NCI-H2227 treated with DMSO at 0.1 percent for 48 hours (cell line): ENCODE measurements around the gene MCRIP2.
A peak's percentile ranks its signal among the peaks of the same experiment; 100 is the strongest.

ENCODE experiments used
- DNase-seq: peaks from one replicate; lab custom pipeline; 2025; lab: John Stamatoyannopoulos, UW

MCRIP2 gene

GRCh38 chr16:648781-649589 lies 7.4 kb downstream of the MCRIP2 start, which contains the start of gene WDR90:
WDR90 (plus strand) TSS chr16:649365; CDS start chr16:649417, 52 bp downstream.
- DNase-seq, result peak; percentile 89

- no peak for DNase-seq
These were observed 8.0 kb downstream of the MCRIP2 start for GRCh38 chr16:649631-650030.

- no peak for DNase-seq
These were observed 10.2 kb downstream of the MCRIP2 start for GRCh38 chr16:651844-652243.

- no peak for DNase-seq
These were observed 11.1 kb downstream of the MCRIP2 start for GRCh38 chr16:652454-653305.

GRCh38 chr16:654034-654433 lies 12.4 kb downstream of the MCRIP2 start:
- DNase-seq, result no peak

- DNase-seq, result no peak
These were observed 15.9 kb downstream of the MCRIP2 start for GRCh38 chr16:657487-657886.

- no peak for DNase-seq
These were observed 17.3 kb downstream of the MCRIP2 start for GRCh38 chr16:658679-659571.

- DNase-seq, result no peak
These were observed 18.0 kb downstream of the MCRIP2 start for GRCh38 chr16:659618-660017.

GRCh38 chr16:660132-660458 lies 18.5 kb downstream of the MCRIP2 start:
- no peak for DNase-seq

GRCh38 chr16:660459-661183 lies 19.0 kb downstream of the MCRIP2 start:
- DNase-seq, result peak; percentile 28

GRCh38 chr16:661184-661821 lies 19.7 kb downstream of the MCRIP2 start:
- no peak for DNase-seq

- no peak for DNase-seq
These were observed 20.5 kb downstream of the MCRIP2 start for GRCh38 chr16:662095-662494.

GRCh38 chr16:662597-662996 lies 21.0 kb downstream of the MCRIP2 start:
- DNase-seq, result no peak

GRCh38 chr16:666572-666971 lies 24.9 kb downstream of the MCRIP2 start:
- no peak for DNase-seq

- DNase-seq, result no peak
These were observed 25.6 kb downstream of the MCRIP2 start for GRCh38 chr16:667113-667779.

- DNase-seq, result peak; percentile 92
These were observed 26.3 kb downstream of the MCRIP2 start, which contains the start of gene RHOT2 for GRCh38 chr16:667780-668518. RHOT2 (plus strand) TSS chr16:668132; CDS start chr16:668200, 68 bp downstream.

GRCh38 chr16:668519-669171 lies 27.0 kb downstream of the MCRIP2 start:
- no peak for DNase-seq

- DNase-seq, result no peak
These were observed 28.0 kb downstream of the MCRIP2 start for GRCh38 chr16:669666-670065.
